Astrocyte (in vitro differentiated cells and primary cell): Measurements from ENCODE around the gene SLC1A7. TPM values are rescaled to one million over a fixed set of nuclear protein-coding genes. Genes with fewer than 3 reads are reported as not detected.

Experiments used
- DNase-seq: peaks from one replicate; pipeline ENCODE4 v3.0.0-alpha.2; 2010; ENCODE audit warnings: low read depth
- FAIRE-seq: peaks from 2 replicates; lab custom pipeline; 2011; peaks lifted over from hg19 to GRCh38; lab: Jason Lieb, UNC
- H2AFZ ChIP-seq: 2 replicates; pipeline ENCODE4 v1.6.0; 2012; ENCODE audit warnings: low read depth, low read length, inconsistent platforms
- H3K27ac ChIP-seq: 2 replicates; pipeline ENCODE4 v1.5.1; 2011; ENCODE audit warnings: low read depth, low read length, inconsistent platforms
- H3K27me3 ChIP-seq: 2 replicates; pipeline ENCODE4 v1.6.0; 2011; ENCODE audit warnings: low read length, inconsistent platforms; ENCODE audit not compliant: insufficient read depth
- H3K36me3 ChIP-seq: 2 replicates; pipeline ENCODE4 v1.5.1; 2011; ENCODE audit warnings: low read length, inconsistent platforms; ENCODE audit not compliant: insufficient read depth
- H3K4me1 ChIP-seq: 2 replicates; pipeline ENCODE4 v1.5.1; 2011; ENCODE audit warnings: low read length, inconsistent platforms; ENCODE audit not compliant: insufficient read depth
- H3K4me2 ChIP-seq: 2 replicates; pipeline ENCODE4 v1.6.0; 2012; ENCODE audit warnings: low read length, inconsistent platforms
- H3K4me3 ChIP-seq: 2 replicates; pipeline ENCODE4 v1.5.1; 2011; ENCODE audit warnings: low read depth, mild to moderate bottlenecking, low read length, inconsistent platforms; ENCODE audit not compliant: insufficient read depth
- H3K79me2 ChIP-seq: 2 replicates; pipeline ENCODE4 v1.6.0; 2012; ENCODE audit warnings: mild to moderate bottlenecking, low read length, inconsistent platforms; ENCODE audit not compliant: insufficient read depth
- H3K9ac ChIP-seq: 2 replicates; pipeline ENCODE4 v1.6.0; 2012; ENCODE audit warnings: mild to moderate bottlenecking, low read length, inconsistent platforms
- H3K9me3 ChIP-seq: 2 replicates; pipeline ENCODE4 v1.5.1; 2012; ENCODE audit warnings: low read depth, mild to moderate bottlenecking, low read length, inconsistent platforms; ENCODE audit not compliant: insufficient read depth
- H4K20me1 ChIP-seq: 2 replicates; pipeline ENCODE4 v1.6.0; 2012; ENCODE audit warnings: low read length, inconsistent platforms; ENCODE audit not compliant: insufficient read depth
- H3K27ac Mint-ChIP-seq: one replicate; pipeline ENCODE4 v1.8.0; 2021; ENCODE audit warnings: mild to moderate bottlenecking, mixed read lengths; ENCODE audit not compliant: unreplicated experiment
- H3K27me3 Mint-ChIP-seq: one replicate; pipeline ENCODE4 v1.8.0; 2021; ENCODE audit warnings: low read depth, mixed read lengths; ENCODE audit not compliant: unreplicated experiment
- H3K36me3 Mint-ChIP-seq: one replicate; pipeline ENCODE4 v1.8.0; 2021; ENCODE audit warnings: low read depth, mixed read lengths; ENCODE audit not compliant: unreplicated experiment
- H3K4me1 Mint-ChIP-seq: one replicate; pipeline ENCODE4 v1.8.0; 2021; ENCODE audit warnings: low read depth, mixed read lengths; ENCODE audit not compliant: unreplicated experiment
- H3K4me3 Mint-ChIP-seq: one replicate; pipeline ENCODE4 v1.8.0; 2021; ENCODE audit warnings: mild to moderate bottlenecking, moderate library complexity, mixed read lengths; ENCODE audit not compliant: unreplicated experiment
- H3K9me3 Mint-ChIP-seq: one replicate; pipeline ENCODE4 v1.8.0; 2021; ENCODE audit warnings: mild to moderate bottlenecking, mixed read lengths; ENCODE audit not compliant: unreplicated experiment
- CTCF ChIP-seq: IDR thresholded peaks from 2 replicates; pipeline ENCODE4 v1.5.1; 2011; ENCODE audit warnings: low read depth, mild to moderate bottlenecking, inconsistent platforms, low read length, moderate library complexity; ENCODE audit not compliant: insufficient read depth
- EZH2 ChIP-seq: IDR thresholded peaks from 2 replicates; pipeline ENCODE4 v1.6.1; 2012; ENCODE audit warnings: mild to moderate bottlenecking, low read length, inconsistent platforms; ENCODE audit not compliant: insufficient read depth
- total RNA-seq: library from RNA; stranded (reverse); gene quantifications from 2 replicates; pipeline ENCODE4 v1.2.1, GENCODE V29; 2021

The SLC1A7 gene
- total RNA-seq, 1 donor from 2014 or later: not detected

- no peak for DNase-seq
- Histone ChIP-seq H3K27me3 (peaks cover 2% of the 10 kb centered on the region), H4K20me1 (no peaks in the 10 kb centered on the region), H3K36me3 (no peaks in the 10 kb centered on the region), H3K9ac (no peak overlapping the region), H3K4me3 (no peak overlapping the region), H3K79me2 (no peaks in the 10 kb centered on the region), H2AFZ (no peak overlapping the region), H3K4me2 (peak overlapping the region; percentile 25), H3K4me1 (peaks cover 28% of the 10 kb centered on the region), H3K27ac (no peak overlapping the region), H3K9me3 (peaks cover 5% of the 10 kb centered on the region)
- Mint-ChIP-seq H3K9me3 (peaks cover 22% of the 10 kb centered on the region), H3K4me3 (no peak overlapping the region), H3K4me1 (peaks cover 26% of the 10 kb centered on the region), H3K36me3 (peaks cover 8% of the 10 kb centered on the region), H3K27ac (no peak overlapping the region), H3K27me3 (no peaks in the 10 kb centered on the region)
- TF ChIP-seq CTCF (no peak), EZH2 (no peak)
- FAIRE-seq: no peak
Measured at GRCh38 chr1:53107090-53107489, 35.3 kb downstream of the SLC1A7 start.

- Histone ChIP-seq H3K36me3 (no peaks in the 10 kb centered on the region), H3K9ac (no peak overlapping the region), H3K9me3 (peaks cover 19% of the 10 kb centered on the region), H3K4me1 (peaks cover 15% of the 10 kb centered on the region), H3K27me3 (peaks cover 2% of the 10 kb centered on the region), H3K4me3 (no peak overlapping the region), H2AFZ (no peak overlapping the region), H3K79me2 (no peaks in the 10 kb centered on the region), H3K4me2 (no peak overlapping the region), H4K20me1 (no peaks in the 10 kb centered on the region), H3K27ac (no peak overlapping the region)
- peaks cover 2% of the 10 kb centered on the region for H3K9me3 Mint-ChIP-seq
- FAIRE-seq: no peak
- no peak overlapping the region for H3K27ac Mint-ChIP-seq
- H3K4me1 Mint-ChIP-seq: peaks cover 20% of the 10 kb centered on the region
- H3K27me3 Mint-ChIP-seq: no peaks in the 10 kb centered on the region
- no peak for DNase-seq
- no peaks in the 10 kb centered on the region for H3K36me3 Mint-ChIP-seq
- no peak for TF ChIP-seq EZH2
- TF ChIP-seq CTCF: no peak
- no peak overlapping the region for H3K4me3 Mint-ChIP-seq
Measured at GRCh38 chr1:53104289-53104913, 38.0 kb downstream of the SLC1A7 start.

- Histone ChIP-seq H4K20me1 (no peaks in the 10 kb centered on the region), H3K36me3 (no peaks in the 10 kb centered on the region), H3K4me2 (no peak overlapping the region), H2AFZ (no peak overlapping the region), H3K27ac (no peak overlapping the region), H3K4me1 (no peaks in the 10 kb centered on the region), H3K4me3 (no peak overlapping the region), H3K9ac (no peak overlapping the region), H3K27me3 (no peaks in the 10 kb centered on the region), H3K9me3 (peaks cover 27% of the 10 kb centered on the region), H3K79me2 (no peaks in the 10 kb centered on the region)
- Mint-ChIP-seq H3K4me3 (no peak overlapping the region), H3K36me3 (no peaks in the 10 kb centered on the region), H3K4me1 (no peaks in the 10 kb centered on the region), H3K9me3 (no peaks in the 10 kb centered on the region), H3K27me3 (peaks cover 8% of the 10 kb centered on the region), H3K27ac (no peak overlapping the region)
- DNase-seq (no peak), FAIRE-seq (no peak)
- TF ChIP-seq CTCF: no peak
- TF ChIP-seq EZH2: no peak
Measured at GRCh38 chr1:53094533-53094919, 47.9 kb downstream of the SLC1A7 start.
